Activated T-helper 2 cell treated with anti-CD3 and anti-CD28 coated beads, Interferon-gamma antibody, Interleukin-2, Interleukin-4, amounts not matched to agents 10 μg/mL and 5 μg/mL and 100 μg/mL, durations not matched to agents 14 hours and 24 hours and 36 hours (primary cell): Measurements from ENCODE around the gene EMSY. TPM values are rescaled to one million over a fixed set of nuclear protein-coding genes. Genes with fewer than 3 reads are reported as not detected.
"Not testable (repeated sequence)": the region's sequence is repeated elsewhere in the genome, so short reads cannot be mapped to it uniquely, and the experiment has no call there.

ENCODE experiments used
- DNase-seq: peaks from one replicate; pipeline ENCODE4 v3.0.0; 2021; ENCODE audit warnings: low spot score
- H3K27ac Mint-ChIP-seq: one replicate; pipeline ENCODE4 v1.8.0; 2021; ENCODE audit warnings: mixed read lengths
- H3K27me3 Mint-ChIP-seq: one replicate; pipeline ENCODE4 v1.8.0; 2021; ENCODE audit warnings: low read depth, mixed read lengths
- H3K36me3 Mint-ChIP-seq: one replicate; pipeline ENCODE4 v1.8.0; 2021; ENCODE audit warnings: low read depth, mixed read lengths
- H3K4me1 Mint-ChIP-seq: one replicate; pipeline ENCODE4 v1.8.0; 2021; ENCODE audit warnings: low read depth, mixed read lengths
- H3K4me3 Mint-ChIP-seq: one replicate; pipeline ENCODE4 v1.8.0; 2021; ENCODE audit warnings: low read depth, mild to moderate bottlenecking, moderate library complexity, mixed read lengths
- H3K9me3 Mint-ChIP-seq: one replicate; pipeline ENCODE4 v1.8.0; 2021; ENCODE audit warnings: mixed read lengths
- intact Hi-C: fragments of 100-400 bp; cut with micrococcal nuclease; formaldehyde crosslinking; loops from one replicate; pipeline ENCODE4 v1.15.1; 2023
- total RNA-seq: library from RNA; stranded (reverse); gene quantifications from 2 replicates; pipeline ENCODE4 v1.2.3, GENCODE V29; 2022

The EMSY gene
- total RNA-seq, 1 donor from 2014 or later: 31.5 TPM

DNA sequence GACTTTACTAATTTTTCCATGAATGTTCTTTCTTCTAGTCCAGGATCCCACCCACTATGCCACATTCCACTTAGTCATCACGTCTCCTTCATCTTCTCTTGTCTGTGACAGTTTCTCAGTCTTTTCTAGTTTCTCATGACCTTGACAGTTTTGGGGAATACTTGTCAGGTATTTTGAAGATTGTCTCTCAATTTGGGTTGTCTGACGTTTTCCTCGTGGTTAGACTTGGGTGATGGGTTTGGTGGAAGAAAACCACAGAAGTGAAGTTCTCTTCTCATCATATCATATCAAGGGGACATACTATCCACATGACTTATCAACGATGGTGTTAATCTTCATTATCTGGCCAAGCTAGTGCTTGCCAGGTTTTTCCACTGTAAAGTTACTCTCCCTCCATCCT is 123.3 kb downstream of the EMSY start:
- DNase-seq: no peak
- peak overlapping the region; percentile 85 for H3K27ac Mint-ChIP-seq
- peaks cover 14% of the 10 kb centered on the region for H3K9me3 Mint-ChIP-seq
- no peaks in the 10 kb centered on the region for H3K27me3 Mint-ChIP-seq
- H3K4me1 Mint-ChIP-seq: peaks cover 32% of the 10 kb centered on the region
- H3K36me3 Mint-ChIP-seq: peaks cover 27% of the 10 kb centered on the region
- intact Hi-C loops: loop anchor here (2.0 kb wide), 1 partner anchor 21 kb away; no protein-coding TSS in a partner anchor
- no peak overlapping the region for H3K4me3 Mint-ChIP-seq

DNA sequence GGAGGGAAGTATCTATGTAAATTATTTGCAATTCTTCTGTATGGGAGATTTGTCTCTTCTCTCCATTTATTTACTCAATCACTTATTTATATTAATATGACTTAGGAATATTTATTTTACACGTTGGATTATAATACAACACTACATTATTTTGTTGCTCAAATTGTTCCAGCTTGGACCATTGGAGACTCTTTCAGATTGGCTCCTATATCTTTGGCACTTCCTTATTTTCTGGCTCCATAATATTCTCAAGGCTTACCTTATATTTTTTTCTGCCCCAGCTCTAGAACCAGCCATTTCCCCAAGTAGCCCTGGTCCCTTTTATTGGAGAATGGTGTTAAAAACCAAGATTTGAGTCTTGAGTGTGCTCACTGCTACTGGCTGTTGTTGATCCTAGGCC is 123.8 kb downstream of the EMSY start:
- peak overlapping the region; percentile 31 for H3K27ac Mint-ChIP-seq
- H3K36me3 Mint-ChIP-seq: peaks cover 27% of the 10 kb centered on the region
- intact Hi-C loops: loop anchor here (2.0 kb wide), 1 partner anchor 20 kb away; no protein-coding TSS in a partner anchor

DNA sequence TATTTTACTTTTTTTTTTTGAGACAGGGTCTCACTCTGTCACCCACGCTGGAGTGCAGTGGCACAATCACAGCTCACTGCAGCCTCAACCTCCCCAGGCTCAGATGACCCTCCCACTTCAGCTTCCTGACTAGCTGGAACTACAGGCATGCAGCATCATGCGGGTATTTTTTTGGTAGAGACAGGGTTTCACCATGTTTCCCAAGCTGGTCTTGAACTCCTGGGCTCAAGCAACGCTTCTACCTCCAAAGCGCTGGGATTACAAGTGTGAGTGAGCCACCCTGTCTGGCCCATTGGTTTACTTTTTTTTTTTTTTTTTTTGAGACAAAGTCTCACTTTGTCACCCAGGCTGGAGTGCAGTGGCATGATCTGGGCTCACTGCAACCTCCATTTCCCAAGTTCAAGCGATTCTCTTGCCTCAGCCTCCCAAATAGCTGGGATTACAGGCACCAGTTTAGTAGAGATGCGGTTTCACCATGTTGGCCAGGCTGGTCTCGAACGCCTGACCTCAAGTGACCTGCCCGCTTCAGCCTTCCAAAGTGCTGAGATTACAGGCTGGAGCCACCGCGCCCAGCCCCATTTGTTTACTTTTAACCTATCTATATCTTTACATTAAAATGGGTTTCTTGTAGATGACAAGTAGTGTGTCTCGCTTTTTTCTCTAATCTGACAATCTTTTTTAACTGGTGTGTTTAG is 127.5 kb downstream of the EMSY start:
- Mint-ChIP-seq H3K36me3 (peaks cover 23% of the 10 kb centered on the region), H3K4me1 (peaks cover 51% of the 10 kb centered on the region)
- H3K4me3 Mint-ChIP-seq, H3K27ac Mint-ChIP-seq, intact Hi-C loops, DNase-seq, H3K9me3 Mint-ChIP-seq, H3K27me3 Mint-ChIP-seq: not testable (repeated sequence)

More for the DNA sequence above, 123.8 kb downstream of the EMSY start:
- Mint-ChIP-seq H3K4me3 (no peak overlapping the region), H3K27me3 (no peaks in the 10 kb centered on the region), H3K9me3 (peaks cover 14% of the 10 kb centered on the region), H3K4me1 (peaks cover 36% of the 10 kb centered on the region)
- no peak for DNase-seq

DNA sequence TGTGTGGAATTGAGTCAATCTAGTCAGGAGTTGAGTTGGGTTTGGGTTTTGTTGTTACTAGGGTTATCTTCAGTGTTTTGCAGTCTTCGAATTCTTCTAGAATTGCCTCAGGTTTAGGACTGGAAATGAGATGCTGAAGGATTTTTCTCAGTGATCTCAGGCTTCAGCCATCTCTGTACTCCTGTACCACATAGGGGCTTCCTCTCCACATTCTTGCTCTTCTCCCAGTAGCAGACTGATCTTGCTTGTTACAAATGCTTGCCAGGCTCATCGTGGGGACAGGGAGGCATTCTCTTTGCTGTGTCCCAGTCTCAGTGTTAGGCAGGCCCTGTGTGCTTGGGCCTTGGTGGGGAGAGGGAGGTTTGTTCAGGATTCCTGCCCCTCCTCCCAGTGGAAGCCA is 129.6 kb downstream of the EMSY start:
- no peak for DNase-seq
- Mint-ChIP-seq H3K4me3 (no peak overlapping the region), H3K36me3 (peaks cover 18% of the 10 kb centered on the region), H3K4me1 (peaks cover 40% of the 10 kb centered on the region), H3K27ac (peak overlapping the region; percentile 43), H3K27me3 (no peaks in the 10 kb centered on the region), H3K9me3 (no peaks in the 10 kb centered on the region)
- intact Hi-C loops: no loop called here

DNA sequence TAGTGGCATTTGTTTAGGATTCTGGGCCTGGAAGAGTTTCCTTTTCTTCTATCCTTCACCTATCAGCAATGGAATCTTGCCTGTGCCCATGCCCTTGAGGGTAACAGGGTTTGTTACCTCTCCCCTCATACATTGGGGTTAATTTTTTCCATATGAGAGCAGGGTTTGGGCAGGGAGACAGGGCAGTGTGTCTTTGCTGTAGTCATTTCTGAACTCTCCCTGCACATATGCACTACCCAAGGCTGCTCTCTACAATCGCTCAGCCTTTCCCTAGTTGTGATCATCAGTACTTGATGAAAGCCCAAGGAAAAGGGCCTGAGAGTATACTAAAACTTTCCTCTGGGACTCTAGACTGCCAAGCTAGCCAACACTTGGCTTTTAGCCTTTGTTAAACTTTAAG is 130.1 kb downstream of the EMSY start:
- Mint-ChIP-seq H3K27me3 (no peaks in the 10 kb centered on the region), H3K9me3 (no peaks in the 10 kb centered on the region), H3K27ac (peak overlapping the region; percentile 43), H3K36me3 (peaks cover 16% of the 10 kb centered on the region), H3K4me1 (peaks cover 39% of the 10 kb centered on the region), H3K4me3 (no peak overlapping the region)
- intact Hi-C loops: no loop called here
- DNase-seq: no peak

DNA sequence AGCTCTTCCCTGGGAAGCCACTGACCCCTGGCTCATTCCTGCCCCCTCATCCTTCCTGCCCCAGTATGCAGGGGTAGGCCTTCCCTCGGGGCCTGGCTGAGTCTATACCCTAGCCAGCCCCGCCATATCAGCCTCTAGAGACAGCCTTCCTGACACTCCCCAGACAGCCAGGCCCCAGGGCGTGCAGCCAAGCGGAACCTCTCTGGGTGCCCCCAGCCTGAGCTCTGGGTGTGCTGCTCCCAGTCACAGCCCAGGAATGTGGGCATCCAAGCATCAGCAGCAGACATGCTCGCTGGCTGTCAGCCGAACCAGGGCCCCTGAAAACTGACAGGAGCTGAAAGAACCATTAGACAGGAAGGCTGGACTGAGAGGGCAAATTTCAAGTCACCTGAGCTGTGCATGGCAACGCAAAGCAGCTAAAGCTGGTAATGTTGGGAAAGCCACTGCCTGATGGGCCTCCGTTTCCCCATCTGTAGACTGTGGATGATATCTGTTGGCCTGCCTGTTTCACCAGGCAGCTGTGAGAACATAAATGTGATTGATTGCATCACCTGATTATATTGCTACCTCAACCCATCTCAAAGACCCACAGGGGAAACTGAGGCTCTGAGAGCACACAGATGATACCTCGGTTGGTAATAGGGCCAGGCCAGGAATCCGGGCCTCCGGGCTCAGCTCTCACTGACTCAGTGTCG is 132.6 kb downstream of the EMSY start:
- H3K27me3 Mint-ChIP-seq: no peaks in the 10 kb centered on the region
- peaks cover 4% of the 10 kb centered on the region for H3K36me3 Mint-ChIP-seq
- intact Hi-C loops: no loop called here
- H3K4me3 Mint-ChIP-seq: no peak overlapping the region
- no peaks in the 10 kb centered on the region for H3K9me3 Mint-ChIP-seq
- DNase-seq: no peak
- peaks cover 34% of the 10 kb centered on the region for H3K4me1 Mint-ChIP-seq
- H3K27ac Mint-ChIP-seq: no peak overlapping the region

DNA sequence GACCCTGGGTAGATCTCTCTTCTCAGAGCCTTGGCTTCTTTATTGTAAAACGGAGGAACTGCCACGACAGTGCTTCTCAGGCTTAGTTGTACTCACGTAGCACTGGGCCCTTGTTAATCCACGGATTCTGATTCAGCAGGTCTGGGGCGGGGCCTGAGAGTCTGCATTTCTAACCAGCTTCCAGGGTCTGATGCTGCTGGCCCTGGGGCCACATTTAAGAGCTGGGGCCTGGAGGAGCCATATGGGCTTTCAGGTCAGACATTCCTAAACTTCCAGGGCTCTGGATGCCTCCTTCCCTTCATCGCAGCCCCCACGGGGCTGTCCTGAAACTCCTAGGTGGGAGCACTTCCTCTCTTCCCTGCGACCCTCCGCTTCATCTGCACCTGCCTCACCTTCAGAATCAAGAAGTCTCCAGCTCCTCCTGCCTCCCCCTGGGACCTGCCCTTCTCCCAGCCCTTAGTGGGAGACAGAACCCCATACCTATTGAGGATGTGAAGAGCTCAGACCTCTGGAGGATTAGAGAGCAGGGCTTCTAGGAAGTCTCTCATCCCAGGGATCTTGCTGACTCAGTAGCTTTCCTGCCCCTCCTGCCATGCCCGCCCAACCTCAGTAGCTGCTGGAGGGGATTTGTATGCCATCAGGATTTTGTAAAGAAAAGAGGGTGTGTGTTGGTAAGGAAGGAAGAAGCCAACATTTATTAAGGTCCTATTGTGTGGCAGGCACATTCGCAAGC is 133.3 kb downstream of the EMSY start:
- DNase-seq: no peak
- H3K4me3 Mint-ChIP-seq: no peak overlapping the region
- peak overlapping the region; percentile 14 for H3K27ac Mint-ChIP-seq
- H3K4me1 Mint-ChIP-seq: peaks cover 31% of the 10 kb centered on the region
- no peaks in the 10 kb centered on the region for H3K27me3 Mint-ChIP-seq
- intact Hi-C loops: no loop called here
- H3K9me3 Mint-ChIP-seq: no peaks in the 10 kb centered on the region
- H3K36me3 Mint-ChIP-seq: peaks cover 4% of the 10 kb centered on the region

DNA sequence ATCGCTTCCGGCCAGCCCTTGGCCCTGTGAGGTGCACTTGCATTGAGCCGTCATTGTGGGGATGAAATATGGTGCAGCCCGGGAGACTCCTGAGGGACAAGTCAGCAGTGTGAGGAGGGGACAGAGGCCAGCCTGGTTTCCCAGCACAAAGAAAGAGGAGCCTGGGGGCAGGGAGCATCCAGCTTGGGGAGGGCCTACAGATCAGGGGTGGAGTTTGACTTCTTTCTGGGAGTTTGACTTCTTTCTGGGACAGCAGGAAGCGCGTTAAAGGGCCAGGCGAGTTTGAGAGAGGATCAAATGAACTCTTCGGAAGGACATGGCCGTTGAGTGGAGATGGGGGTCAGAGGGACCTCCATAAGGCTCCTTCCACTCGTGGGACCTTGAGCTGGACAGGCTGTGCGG is 133.8 kb downstream of the EMSY start:
- intact Hi-C loops: no loop called here
- H3K27me3 Mint-ChIP-seq: no peaks in the 10 kb centered on the region
- peaks cover 25% of the 10 kb centered on the region for H3K4me1 Mint-ChIP-seq
- peak overlapping the region; percentile 14 for H3K27ac Mint-ChIP-seq
- peaks cover 4% of the 10 kb centered on the region for H3K36me3 Mint-ChIP-seq
- H3K9me3 Mint-ChIP-seq: no peaks in the 10 kb centered on the region
- no peak for DNase-seq
- no peak overlapping the region for H3K4me3 Mint-ChIP-seq

DNA sequence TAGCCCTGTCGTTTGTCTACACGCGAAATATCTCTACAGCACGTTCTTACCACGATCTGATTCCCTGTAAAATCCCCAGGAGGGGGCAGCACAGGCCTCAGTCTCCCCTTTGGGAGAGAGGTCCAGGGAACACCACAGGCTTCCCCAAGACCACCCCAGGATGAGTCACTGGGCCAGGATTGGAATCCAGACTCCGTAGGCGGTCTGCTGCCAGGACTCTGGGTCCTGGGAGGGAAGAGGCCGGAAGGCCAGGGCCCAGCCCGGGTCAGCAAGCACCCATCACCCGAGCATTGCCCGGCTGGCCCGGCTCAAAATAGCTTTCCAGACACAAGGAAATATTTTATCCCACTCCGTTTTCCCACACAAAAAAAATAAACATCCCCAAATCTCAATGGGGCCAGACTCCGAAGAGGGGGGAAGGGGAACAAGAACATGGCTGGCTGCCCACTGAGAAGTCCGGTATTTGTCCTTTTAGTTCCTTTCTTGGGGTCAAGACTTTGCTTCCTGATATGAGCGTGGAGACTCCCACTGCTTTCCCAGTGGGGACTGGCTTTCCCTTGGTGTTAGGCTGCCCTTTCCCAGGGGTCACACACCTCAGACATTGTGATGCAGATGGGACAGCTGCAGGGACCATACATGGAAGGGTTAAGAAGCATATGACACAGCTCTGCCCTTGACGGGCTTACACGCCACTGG is 134.4 kb downstream of the EMSY start:
- intact Hi-C loops: no loop called here
- DNase-seq: no peak
- no peak overlapping the region for H3K27ac Mint-ChIP-seq
- H3K4me3 Mint-ChIP-seq: no peak overlapping the region
- no peaks in the 10 kb centered on the region for H3K27me3 Mint-ChIP-seq
- no peaks in the 10 kb centered on the region for H3K9me3 Mint-ChIP-seq
- peaks cover 20% of the 10 kb centered on the region for H3K4me1 Mint-ChIP-seq
- peaks cover 4% of the 10 kb centered on the region for H3K36me3 Mint-ChIP-seq

DNA sequence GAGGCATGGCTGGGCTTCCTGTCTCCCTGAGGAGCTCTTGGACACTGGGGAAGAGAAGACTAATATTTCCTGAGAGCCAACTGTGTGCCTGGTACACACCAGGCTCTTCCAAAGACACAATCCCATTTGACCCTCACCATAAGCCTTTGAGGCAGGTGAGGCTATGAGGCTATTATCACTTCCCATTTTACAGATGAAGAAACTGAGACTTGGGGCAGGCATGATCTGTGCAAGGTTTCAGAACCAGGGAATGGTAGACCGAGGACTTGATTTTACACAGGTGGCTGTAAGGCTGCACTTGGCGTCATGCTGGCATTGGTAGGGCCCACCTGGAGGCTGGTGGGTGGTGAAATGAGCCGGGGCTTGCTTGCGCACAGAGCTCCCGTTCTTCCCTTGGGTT is 134.9 kb downstream of the EMSY start:
- Mint-ChIP-seq H3K27me3 (no peaks in the 10 kb centered on the region), H3K4me1 (peaks cover 16% of the 10 kb centered on the region)

DNA sequence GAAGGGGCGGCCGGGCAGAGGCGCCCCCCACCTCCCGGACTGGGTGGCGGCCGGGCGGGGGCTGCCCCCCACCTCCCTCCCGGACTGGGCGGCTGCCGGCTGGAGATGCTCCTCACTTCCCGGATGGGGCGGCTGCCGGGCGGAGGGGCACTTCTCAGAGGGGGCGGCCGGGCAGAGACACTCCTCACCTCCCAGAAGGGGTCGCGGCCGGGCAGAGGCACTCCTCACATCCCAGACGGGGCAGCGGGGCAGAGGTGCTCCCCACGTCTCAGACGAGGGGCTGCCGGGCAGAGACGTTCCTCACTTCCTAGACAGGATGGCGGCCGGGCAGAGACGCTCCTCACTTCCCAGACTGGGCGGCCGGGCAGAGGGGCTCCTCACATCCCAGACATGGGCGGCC is 137.7 kb downstream of the EMSY start:
- DNase-seq, intact Hi-C loops, H3K27ac Mint-ChIP-seq, H3K4me3 Mint-ChIP-seq, H3K9me3 Mint-ChIP-seq, H3K27me3 Mint-ChIP-seq, H3K36me3 Mint-ChIP-seq: not testable (repeated sequence)
- peaks cover 12% of the 10 kb centered on the region for H3K4me1 Mint-ChIP-seq

More for the DNA sequence above, 134.9 kb downstream of the EMSY start:
- intact Hi-C loops: no loop called here
- Mint-ChIP-seq H3K4me3 (no peak overlapping the region), H3K27ac (no peak overlapping the region), H3K9me3 (no peaks in the 10 kb centered on the region), H3K36me3 (peaks cover 2% of the 10 kb centered on the region)
- DNase-seq: no peak

DNA sequence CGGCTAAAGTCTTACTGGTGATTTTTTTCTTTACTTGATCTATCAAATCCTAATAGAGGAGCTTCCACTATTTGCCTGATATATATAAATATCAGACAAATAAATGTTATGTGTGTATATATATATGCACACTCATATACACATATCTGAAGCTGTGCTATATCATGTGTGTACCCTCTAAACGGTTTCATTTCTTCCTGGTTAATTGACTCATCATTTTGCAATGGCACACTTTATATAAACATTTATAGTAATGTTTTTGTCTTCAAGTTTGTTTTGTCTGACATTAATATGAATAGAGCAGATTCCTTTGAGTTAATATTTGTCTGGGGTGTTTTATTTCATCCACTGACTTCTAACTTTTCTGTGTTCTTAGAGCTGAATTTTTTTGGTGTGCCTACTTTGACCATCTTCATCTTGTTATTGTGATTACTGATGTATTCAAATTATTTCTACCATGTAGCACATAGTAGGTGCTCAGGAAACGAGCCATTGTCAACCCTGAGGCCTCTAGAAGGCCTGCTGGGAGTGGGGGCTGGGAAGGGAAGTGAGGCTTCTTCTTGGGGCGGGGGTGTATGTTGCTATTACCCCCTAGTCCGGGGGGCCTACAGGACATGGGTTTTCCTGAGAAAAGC is 143.1 kb downstream of the EMSY start:
- intact Hi-C loops: loop anchor here (1.0 to 2.0 kb wide), 3 partner anchors 19 to 85 kb away; no protein-coding TSS in a partner anchor
- H3K4me3 Mint-ChIP-seq: no peak overlapping the region
- peak overlapping the region; percentile 96 for H3K27ac Mint-ChIP-seq
- peaks cover 13% of the 10 kb centered on the region for H3K9me3 Mint-ChIP-seq
- DNase-seq: no peak
- peaks cover 56% of the 10 kb centered on the region for H3K4me1 Mint-ChIP-seq
- H3K36me3 Mint-ChIP-seq: peaks cover 25% of the 10 kb centered on the region
- H3K27me3 Mint-ChIP-seq: no peaks in the 10 kb centered on the region
